DOHH2 (cell line): ENCODE results near the gene DNAJC11.

ENCODE experiments used
- H3F3A ChIP-seq: fragments of 200-600 bp; sonication (generic), shearing (Covaris generic); 2 replicates; pipeline ENCODE4 v1.6.0; 2016; ENCODE audit warnings: antibody characterized with exemption, mild to moderate bottlenecking; ENCODE audit not compliant: control insufficient read depth, insufficient read depth
- H3K27ac ChIP-seq: fragments of 200-600 bp; sonication (generic); 2 replicates; pipeline ENCODE4 v1.5.1; 2014; ENCODE audit warnings: low read depth, mild to moderate bottlenecking, low read length, moderate library complexity
- H3K27me3 ChIP-seq: fragments of 200-600 bp; sonication (generic); 2 replicates; pipeline ENCODE4 v1.6.1; 2014; ENCODE audit warnings: mild to moderate bottlenecking, low read length, mixed read lengths; ENCODE audit not compliant: control insufficient read depth
- H3K36me3 ChIP-seq: fragments of 200-600 bp; sonication (generic); 2 replicates; pipeline ENCODE4 v1.6.1; 2014; ENCODE audit warnings: mild to moderate bottlenecking, low read length, moderate library complexity, mixed read lengths; ENCODE audit not compliant: control insufficient read depth
- H3K4me1 ChIP-seq: fragments of 200-600 bp; sonication (generic); 2 replicates; pipeline ENCODE4 v1.6.1; 2014; ENCODE audit warnings: mild to moderate bottlenecking, low read length, mixed read lengths; ENCODE audit not compliant: control insufficient read depth
- H3K4me2 ChIP-seq: fragments of 200-600 bp; sonication (generic); 2 replicates; pipeline ENCODE4 v1.6.0; 2014; ENCODE audit warnings: mild to moderate bottlenecking, low read length, moderate library complexity
- H3K4me3 ChIP-seq: fragments of 200-600 bp; sonication (generic); 2 replicates; pipeline ENCODE4 v1.5.1; 2014; ENCODE audit warnings: mild to moderate bottlenecking, low read length, mixed read lengths
- H3K79me2 ChIP-seq: fragments of 200-600 bp; sonication (generic); 2 replicates; pipeline ENCODE4 v1.6.1; 2014; ENCODE audit warnings: mild to moderate bottlenecking, low read length, mixed read lengths; ENCODE audit not compliant: control insufficient read depth
- H3K9me2 ChIP-seq: fragments of 200-600 bp; sonication (generic); replicated peaks from 2 replicates; pipeline ENCODE4 v1.6.1; 2014; ENCODE audit warnings: mild to moderate bottlenecking, low read length, mixed read lengths; ENCODE audit not compliant: control insufficient read depth
- H3K9me3 ChIP-seq: fragments of 200-600 bp; sonication (generic); 2 replicates; pipeline ENCODE4 v1.6.1; 2014; ENCODE audit warnings: antibody characterized with exemption, low read length, mixed read lengths; ENCODE audit not compliant: control insufficient read depth, insufficient read depth
- H4K20me1 ChIP-seq: fragments of 200-600 bp; sonication (generic); 2 replicates; pipeline ENCODE4 v1.6.0; 2014; ENCODE audit warnings: low read depth, mild to moderate bottlenecking, antibody characterized with exemption, low read length, moderate library complexity; ENCODE audit not compliant: control insufficient read depth, insufficient read depth
- CTCF ChIP-seq: fragments of 200-600 bp; sonication (generic); IDR thresholded peaks from one replicate; pipeline ENCODE4 v1.5.1; 2014; ENCODE audit warnings: antibody characterized with exemption, mild to moderate bottlenecking, low read depth, low read length; ENCODE audit not compliant: poor library complexity, severe bottlenecking
- EZH2phosphoT487 ChIP-seq: fragments of 200-600 bp; sonication (generic); IDR thresholded peaks from 2 replicates; pipeline ENCODE4 v1.6.1; 2017; ENCODE audit warnings: borderline replicate concordance, mild to moderate bottlenecking, antibody characterized with exemption, low read length, moderate library complexity, mixed read lengths

DNAJC11 gene

GRCh38 chr1:6634371-6635052, 67.1 kb downstream of the DNAJC11 start:
- Histone ChIP-seq H3K4me3 (no peak overlapping the region), H3K27me3 (no peaks in the 10 kb centered on the region), H3K79me2 (no peaks in the 10 kb centered on the region), H3F3A (peaks cover 2% of the 10 kb centered on the region; the same call in 1 of the 2 replicates), H4K20me1 (no peaks in the 10 kb centered on the region; the same call in 1 of the 2 replicates), H3K4me1 (no peaks in the 10 kb centered on the region), H3K4me2 (no peak overlapping the region), H3K27ac (no peak overlapping the region), H3K9me3 (no peaks in the 10 kb centered on the region), H3K9me2 (no peaks in the 10 kb centered on the region), H3K36me3 (peaks cover 74% of the 10 kb centered on the region)
- TF ChIP-seq CTCF (peak; percentile 68), EZH2phosphoT487 (no peak)

- Histone ChIP-seq H3K9me3 (no peaks in the 10 kb centered on the region), H3K9me2 (no peaks in the 10 kb centered on the region), H3K4me1 (peaks cover 5% of the 10 kb centered on the region), H3K4me3 (no peak overlapping the region), H3K79me2 (peaks cover 8% of the 10 kb centered on the region), H3K27me3 (no peaks in the 10 kb centered on the region), H4K20me1 (peaks cover 3% of the 10 kb centered on the region; the same call in 1 of the 2 replicates), H3K27ac (no peak overlapping the region), H3K4me2 (no peak overlapping the region), H3F3A (peaks cover 2% of the 10 kb centered on the region; the same call in 1 of the 2 replicates), H3K36me3 (peaks cover 79% of the 10 kb centered on the region)
- TF ChIP-seq CTCF = no peak
- no peak for TF ChIP-seq EZH2phosphoT487
Observed at GRCh38 chr1:6632588-6633514, 68.8 kb downstream of the DNAJC11 start.

GRCh38 chr1:6631058-6631457, 70.6 kb downstream of the DNAJC11 start:
- Histone ChIP-seq H3K79me2 (peaks cover 26% of the 10 kb centered on the region), H3K4me3 (no peak overlapping the region), H3F3A (peaks cover 12% of the 10 kb centered on the region), H3K27me3 (no peaks in the 10 kb centered on the region), H3K9me2 (no peaks in the 10 kb centered on the region), H3K27ac (no peak overlapping the region), H3K9me3 (no peaks in the 10 kb centered on the region), H4K20me1 (peaks cover 9% of the 10 kb centered on the region), H3K4me1 (peaks cover 23% of the 10 kb centered on the region), H3K4me2 (no peak overlapping the region), H3K36me3 (peaks cover 70% of the 10 kb centered on the region)
- TF ChIP-seq EZH2phosphoT487 (no peak), CTCF (no peak)
